ENCODE measurements around the gene AUTS2. TPM values are rescaled to one million over a fixed set of nuclear protein-coding genes. Genes with fewer than 3 reads are reported as not detected.

The AUTS2 gene
- total and polyA plus RNA-seq, 11 donors, result 3.4 to 14.0 (median 7.3) TPM

GRCh38 chr7:70765651-70766050 is 1167.4 kb downstream of the AUTS2 start:
- no peaks in the 10 kb centered on the region for H3K9me3 ChIP-seq
- H3K27ac ChIP-seq, result no peak overlapping the region
- DNase-seq (no peak), ATAC-seq (no peak)
- H3K4me3 ChIP-seq, result no peak overlapping the region
- H3K36me3 ChIP-seq, result peaks cover 0 to 45% (median 15%) of the 10 kb centered on the region in 9 donors
- no peaks in the 10 kb centered on the region for H3K27me3 ChIP-seq
- TF ChIP-seq POLR2A (IDR thresholded peaks at IDR 0.05), result no peak
- TF ChIP-seq CTCF (IDR thresholded peaks at IDR 0.05), result no peak
- intact Hi-C loops (cut with DNase I), result no loop called here
- no peaks in the 10 kb centered on the region for H3K4me1 ChIP-seq
- WGBS, 4 donors, result 85 to 91% (median 87%) methylated on average over 2 to 7 of the region's 7 CpGs

- TF ChIP-seq CTCF (IDR thresholded peaks at IDR 0.05), result no peak
- intact Hi-C loops (cut with DNase I), result no loop called here
These were observed 1167.8 kb downstream of the AUTS2 start for GRCh38 chr7:70766109-70766508.

GRCh38 chr7:70766694-70767093 is 1168.4 kb downstream of the AUTS2 start:
- Histone ChIP-seq H3K4me1 (no peaks in the 10 kb centered on the region), H3K27ac (no peak overlapping the region), H3K36me3 (peaks cover 0 to 55% (median 23%) of the 10 kb centered on the region in 9 donors), H3K9me3 (no peaks in the 10 kb centered on the region), H3K27me3 (no peaks in the 10 kb centered on the region), H3K4me3 (no peak overlapping the region)
- 94 to 99% (median 98%) methylated on average over 4 of the region's 4 CpGs for WGBS, 4 donors
- intact Hi-C loops (cut with DNase I), result no loop called here
- ATAC-seq (no peak), DNase-seq (no peak)
- TF ChIP-seq CTCF (IDR thresholded peaks at IDR 0.05), result no peak
- no peak for TF ChIP-seq POLR2A (IDR thresholded peaks at IDR 0.05)

More at GRCh38 chr7:70766109-70766508, 1167.8 kb downstream of the AUTS2 start:
- no peak for DNase-seq
- Histone ChIP-seq H3K27me3 (no peaks in the 10 kb centered on the region), H3K27ac (no peak overlapping the region), H3K4me3 (no peak overlapping the region), H3K9me3 (no peaks in the 10 kb centered on the region), H3K4me1 (no peaks in the 10 kb centered on the region), H3K36me3 (peaks cover 0 to 49% (median 19%) of the 10 kb centered on the region in 9 donors)
- ATAC-seq, result no peak
- whole genome bisulfite sequencing, 4 donors, result 96 to 98% (median 97%) methylated on average over 21 of the region's 21 CpGs

GRCh38 chr7:70770154-70770553 is 1171.9 kb downstream of the AUTS2 start:
- intact Hi-C loops (cut with DNase I), result no loop called here
- Histone ChIP-seq H3K27ac (no peak overlapping the region), H3K9me3 (no peaks in the 10 kb centered on the region), H3K4me3 (no peak overlapping the region), H3K36me3 (peaks cover 0 to 82% (median 28%) of the 10 kb centered on the region in 9 donors), H3K4me1 (no peaks in the 10 kb centered on the region), H3K27me3 (no peaks in the 10 kb centered on the region)
- TF ChIP-seq CTCF (IDR thresholded peaks at IDR 0.05), result no peak
- no peak for TF ChIP-seq POLR2A (IDR thresholded peaks at IDR 0.05)
- ATAC-seq (no peak), DNase-seq (no peak)
- WGBS, 4 donors, result 91 to 95% (median 93%) methylated on average over 5 of the region's 5 CpGs
